K562 (cell line): ENCODE data around the gene WDFY2. TPM values are rescaled to one million over a fixed set of nuclear protein-coding genes. Genes with fewer than 3 reads are reported as not detected.

Experiments used
- ARID4B ChIP-seq: sonication (generic); formaldehyde crosslinking; IDR thresholded peaks from 2 replicates; pipeline ENCODE4 v1.8.0; 2022; ENCODE audit warnings: mild to moderate bottlenecking, missing genetic modification reagents
- RUNX1 ChIP-seq: sonication (generic); IDR thresholded peaks from 2 replicates; pipeline ENCODE4 v1.6.1; 2016; ENCODE audit warnings: antibody characterized with exemption, low read depth
- ZNF318 ChIP-seq, 2 experiments: fragments of 450-650 bp; IDR thresholded peaks; 2 replicates each; pipeline ENCODE4 v1.6.1; 2016; ENCODE audit warnings: mild to moderate bottlenecking in 2 of 2, borderline replicate concordance in 1 of 2, low read depth in 1 of 2, moderate library complexity in 1 of 2
- ZNF444 ChIP-seq: fragments of 250-450 bp; sonication (Bioruptor Pico); IDR thresholded peaks from 2 replicates; pipeline ENCODE4 v1.4.0; 2020; ENCODE audit warnings: mild to moderate bottlenecking, moderate library complexity
- polyA plus RNA-seq, 8 experiments: library from polyadenylated mRNA; depleted of rRNA in 4 of 8; stranded (reverse) in 5 of 8; unstranded in 3 of 8; fragments of >200 nt; fragmentation: Nextera tagmentation in 2 of 8; fragmentation: Illumina TruSeq in 1 of 8; extraction: Ambion mirVana in 2 of 8; extraction: Trizol in 1 of 8; gene quantifications; 2 replicates each; pipeline versions ENCODE4 v1.2.1 to v1.2.3, GENCODE V29; 2011 to 2014; ENCODE audit warnings: inconsistent platforms in 1 of 8, missing spikeins in 1 of 8
- total RNA-seq, 7 experiments: library from RNA; depleted of rRNA in 6 of 7; stranded (reverse); fragments of >200 nt in 6 of 7; fragmentation: Illumina TruSeq in 2 of 7; extraction: Trizol in 2 of 7; gene quantifications; 2 replicates each; pipeline versions ENCODE4 v1.2.1 to v1.2.3, GENCODE V29; 2011 to 2021; ENCODE audit warnings: low replicate concordance in 1 of 7

Gene WDFY2
- total and polyA plus RNA-seq, 9 of the 15 experiments (the other 6 are each of a cell fraction or from before 2014, with no cell fraction given): 0.66 to 6.4 (median 4.4) TPM

GRCh38 chr13:51807041-51807440 is 222.8 kb downstream of the WDFY2 start (continued):
- TF ChIP-seq ZNF318 (IDR thresholded peaks at IDR 0.05; ENCODE audit: borderline replicate concordance in 1 of 2, low read depth in 1 of 2): no peak
- TF ChIP-seq RUNX1: no peak
- no peak for TF ChIP-seq ZNF444 (CRISPR knock-in tag)
- TF ChIP-seq ARID4B (CRISPR knock-in tag): no peak
